Measurements from ENCODE around the gene MAP3K21.
A peak's percentile ranks its signal among the peaks of the same experiment; 100 is the strongest.

MAP3K21 gene

DNA sequence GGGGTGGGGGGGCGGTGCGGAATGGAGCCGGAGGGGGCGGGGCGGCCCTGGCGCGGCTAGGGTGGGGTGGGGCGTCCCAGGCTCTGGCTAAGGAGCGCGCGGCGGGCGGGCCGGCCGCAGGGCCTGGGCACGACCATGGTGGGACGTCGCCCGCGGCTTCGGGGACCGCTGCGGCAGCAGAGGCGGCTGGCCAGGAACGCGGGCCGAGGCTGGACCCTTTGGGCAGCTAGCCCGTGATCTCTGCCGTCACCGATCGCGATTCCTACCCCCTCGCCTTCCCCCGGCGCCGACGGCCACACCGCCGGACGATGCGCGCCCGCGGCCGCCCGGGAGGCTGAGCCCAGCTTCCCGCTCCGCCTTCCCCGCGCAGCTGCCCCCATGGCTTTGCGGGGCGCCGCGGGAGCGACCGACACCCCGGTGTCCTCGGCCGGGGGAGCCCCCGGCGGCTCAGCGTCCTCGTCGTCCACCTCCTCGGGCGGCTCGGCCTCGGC lies at the start of gene MAP3K21:
Gene MAP3K21, plus strand, starts transcription at position 74 of the 491 bp plus-strand sequence. Its CDS starts 305 bp downstream, at position 379.
- TF ChIP-seq CTCF (IDR thresholded peaks at IDR 0.05; ENCODE audit: low read depth, low read length, missing control alignments): no peak
- DNase-seq (ENCODE audit: low read depth): no peak
- H3K4me3 ChIP-seq (ENCODE audit: low read depth, low read length): peak within 1 kb of the TSS; percentile 48
- in situ Hi-C loops (cut with HindIII; ENCODE audit: low sequenced_read_pairs): no loop called here

DNA sequence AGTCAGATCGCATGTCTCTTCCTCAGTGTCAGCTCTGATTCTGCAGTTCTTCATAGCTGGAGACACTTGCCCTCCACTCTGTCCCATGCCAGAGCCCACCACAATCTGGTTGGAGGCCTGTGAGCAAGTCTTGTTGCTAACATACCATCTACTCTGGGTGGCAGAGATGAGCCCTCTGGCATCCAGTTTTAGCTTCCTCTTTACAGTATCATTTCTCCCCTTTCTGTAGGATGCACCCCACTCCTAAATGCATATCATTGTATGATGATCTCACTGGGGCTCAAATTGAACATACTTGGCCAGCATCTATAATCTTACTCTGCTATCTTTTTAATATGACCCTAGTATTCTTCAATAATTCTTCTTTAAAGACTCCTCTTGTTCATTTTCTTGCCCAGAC lies 48.9 kb upstream of the MAP3K21 start:
- no peak for TF ChIP-seq CTCF (IDR thresholded peaks at IDR 0.05; ENCODE audit: low read depth, low read length, missing control alignments)
- in situ Hi-C loops (cut with HindIII; ENCODE audit: low sequenced_read_pairs): no loop called here
- H3K4me3 ChIP-seq (ENCODE audit: low read depth, low read length): no peak overlapping the region
- DNase-seq (ENCODE audit: low read depth): no peak

DNA sequence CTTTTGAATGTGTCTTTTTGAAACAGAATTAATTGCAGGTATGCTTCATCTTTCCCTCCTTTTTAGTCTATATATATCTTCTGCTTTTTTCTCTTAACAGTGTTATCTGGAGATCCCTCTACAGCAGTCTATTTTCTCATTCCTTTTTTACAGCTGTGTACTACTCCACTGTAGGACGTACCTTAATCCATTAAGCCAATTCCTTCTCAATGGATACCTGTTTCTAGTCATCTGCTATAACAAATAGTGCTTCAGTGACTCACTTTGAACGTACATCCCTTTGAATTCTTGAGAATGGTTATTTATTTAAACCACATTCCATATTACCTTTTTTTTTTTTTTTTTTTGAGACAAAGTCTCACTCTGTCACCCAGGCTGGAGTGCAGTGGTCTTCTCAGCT lies 47.6 kb upstream of the MAP3K21 start:
- DNase-seq (ENCODE audit: low read depth): no peak
- TF ChIP-seq CTCF (IDR thresholded peaks at IDR 0.05; ENCODE audit: low read depth, low read length, missing control alignments): no peak
- no peak overlapping the region for H3K4me3 ChIP-seq (ENCODE audit: low read depth, low read length)
- in situ Hi-C loops (cut with HindIII; ENCODE audit: low sequenced_read_pairs): no loop called here

- DNase-seq (ENCODE audit: low read depth): peak; percentile 85
These were observed 45.6 kb upstream of the MAP3K21 start for GRCh38 chr1:233281711-233282581.

GRCh38 chr1:233282582-233282886 lies 45.0 kb upstream of the MAP3K21 start:
- H3K4me3 ChIP-seq (ENCODE audit: low read depth, low read length): no peak overlapping the region
- no peak for DNase-seq (ENCODE audit: low read depth)
- no peak for TF ChIP-seq CTCF (IDR thresholded peaks at IDR 0.05; ENCODE audit: low read depth, low read length, missing control alignments)
- in situ Hi-C loops (cut with HindIII; ENCODE audit: low sequenced_read_pairs): no loop called here

More at GRCh38 chr1:233281711-233282581, 45.6 kb upstream of the MAP3K21 start:
- no peak for TF ChIP-seq CTCF (IDR thresholded peaks at IDR 0.05; ENCODE audit: low read depth, low read length, missing control alignments)
- no peak overlapping the region for H3K4me3 ChIP-seq (ENCODE audit: low read depth, low read length)
- in situ Hi-C loops (cut with HindIII; ENCODE audit: low sequenced_read_pairs): no loop called here

- in situ Hi-C loops (cut with HindIII; ENCODE audit: low sequenced_read_pairs): no loop called here
- TF ChIP-seq CTCF (IDR thresholded peaks at IDR 0.05; ENCODE audit: low read depth, low read length, missing control alignments): no peak
These were observed 37.8 kb upstream of the MAP3K21 start for GRCh38 chr1:233289676-233290075.

More at GRCh38 chr1:233289676-233290075, 37.8 kb upstream of the MAP3K21 start:
- no peak for DNase-seq (ENCODE audit: low read depth)
- H3K4me3 ChIP-seq (ENCODE audit: low read depth, low read length): no peak overlapping the region

Data from astrocyte of the cerebellum (primary cell).